Fibroblast of skin of right biceps (primary cell): ENCODE data around the gene MAP6.
"Not testable (repeated sequence)": the region's sequence is repeated elsewhere in the genome, so short reads cannot be mapped to it uniquely, and the experiment has no call there.

Source experiments
- DNase-seq: peaks from one replicate; pipeline ENCODE4 v3.0.0-alpha.2; 2013

MAP6 gene

DNA sequence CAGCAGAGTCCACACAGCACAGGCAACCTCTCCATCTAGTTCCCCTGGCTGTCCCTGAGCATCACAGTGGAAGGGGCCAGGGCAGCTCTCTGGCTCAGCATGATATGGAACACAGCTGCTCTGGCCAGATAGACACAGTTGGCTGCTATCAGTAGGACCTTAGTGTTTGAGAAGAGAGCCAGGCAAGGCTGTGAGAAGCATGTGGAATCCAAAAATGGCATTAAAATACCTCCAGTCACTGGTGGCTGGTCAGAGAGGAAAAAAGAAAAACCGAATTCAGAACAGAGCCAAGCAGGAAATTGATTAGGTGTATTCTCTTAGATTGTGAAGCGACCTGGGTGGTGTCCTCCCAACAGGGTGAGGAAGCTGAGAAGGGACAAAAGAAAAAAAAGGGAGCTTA, 78.9 kb downstream of the MAP6 start:
- DNase-seq = no peak

DNA sequence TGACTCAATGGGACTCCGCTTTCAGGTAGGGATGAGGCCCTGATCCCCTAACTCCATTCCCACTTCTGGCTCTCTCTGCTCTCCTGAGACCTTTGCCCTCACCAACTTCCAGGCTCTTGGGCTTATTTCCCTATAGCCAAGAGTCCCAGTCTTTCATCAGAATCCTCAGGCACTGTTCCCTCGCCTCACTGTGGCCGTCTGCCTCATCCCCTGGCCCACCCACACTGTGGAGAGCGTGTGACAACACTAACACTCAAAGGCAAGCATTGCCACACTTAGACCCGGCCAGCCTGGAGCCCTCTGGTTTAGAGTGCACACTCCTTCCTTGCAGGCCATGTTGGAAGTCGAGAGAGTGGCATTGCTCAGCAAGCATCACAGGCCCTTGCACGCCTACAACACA, 79.8 kb downstream of the MAP6 start:
- DNase-seq = no peak

- no peak for DNase-seq
Observed at GRCh38 chr11:75588051-75588481, 80.8 kb downstream of the MAP6 start.

- no peak for DNase-seq
Observed at GRCh38 chr11:75586395-75586794, 82.4 kb downstream of the MAP6 start.

- no peak for DNase-seq
Observed at GRCh38 chr11:75585293-75585670, 83.6 kb downstream of the MAP6 start.

DNA sequence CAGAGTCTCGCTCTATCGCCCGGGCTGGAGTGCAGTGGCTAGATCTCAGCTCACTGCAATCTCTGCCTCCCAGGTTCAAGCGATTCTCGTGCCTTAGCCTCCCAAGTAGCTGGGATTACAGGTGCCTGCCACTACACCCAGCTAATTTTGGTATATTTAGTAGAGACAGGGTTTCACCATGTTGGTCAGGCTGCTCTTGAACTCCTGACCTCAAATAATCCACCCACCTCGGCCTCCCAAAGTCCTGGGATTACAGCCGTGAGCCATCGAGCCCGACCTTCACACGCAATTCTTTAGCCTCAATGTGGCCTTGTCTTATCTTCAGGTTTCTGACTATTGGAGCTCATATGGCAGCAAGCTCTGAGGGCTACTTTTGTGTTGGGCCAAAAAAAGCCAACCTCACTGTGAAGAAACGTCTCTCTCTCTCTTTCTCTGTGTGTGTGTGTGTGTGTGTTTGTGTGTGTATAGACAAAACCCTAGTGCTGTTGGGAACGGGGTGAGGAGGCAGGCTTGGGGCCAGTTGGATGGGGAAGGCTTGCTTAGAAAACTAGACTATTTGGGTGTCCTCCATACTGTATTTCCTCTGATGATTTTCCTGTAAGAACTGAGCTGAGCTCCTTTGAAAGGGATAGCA, 84.1 kb downstream of the MAP6 start:
- DNase-seq = not testable (repeated sequence)

GRCh38 chr11:75583718-75584658, 84.8 kb downstream of the MAP6 start:
- DNase-seq = peak; percentile 78

- DNase-seq = peak; percentile 85
Observed at GRCh38 chr11:75582895-75583717, 85.7 kb downstream of the MAP6 start.

- peak; percentile 27 for DNase-seq
Observed at GRCh38 chr11:75582506-75582894, 86.3 kb downstream of the MAP6 start.

DNA sequence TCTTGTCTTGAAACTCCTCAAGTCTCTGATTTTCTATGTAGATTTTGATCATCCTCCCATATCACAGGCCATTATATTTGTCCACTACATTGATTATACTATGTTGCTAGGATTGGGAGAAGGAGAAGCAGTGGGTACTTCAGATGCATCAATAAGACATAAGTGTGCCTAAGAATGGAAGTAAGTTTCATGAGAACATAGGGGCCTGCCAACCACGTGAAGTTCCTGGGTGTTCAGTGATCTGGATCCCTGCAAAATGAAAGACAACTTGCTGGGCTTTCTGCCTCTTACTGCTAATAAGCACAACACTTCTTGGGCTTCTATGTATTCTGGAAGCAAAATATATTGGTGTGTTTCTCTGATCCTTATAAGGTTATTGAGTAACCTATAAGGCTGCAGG, 89.0 kb downstream of the MAP6 start:
- DNase-seq = no peak

GRCh38 chr11:75578977-75579376, 89.9 kb downstream of the MAP6 start:
- DNase-seq = peak; percentile 52

DNA sequence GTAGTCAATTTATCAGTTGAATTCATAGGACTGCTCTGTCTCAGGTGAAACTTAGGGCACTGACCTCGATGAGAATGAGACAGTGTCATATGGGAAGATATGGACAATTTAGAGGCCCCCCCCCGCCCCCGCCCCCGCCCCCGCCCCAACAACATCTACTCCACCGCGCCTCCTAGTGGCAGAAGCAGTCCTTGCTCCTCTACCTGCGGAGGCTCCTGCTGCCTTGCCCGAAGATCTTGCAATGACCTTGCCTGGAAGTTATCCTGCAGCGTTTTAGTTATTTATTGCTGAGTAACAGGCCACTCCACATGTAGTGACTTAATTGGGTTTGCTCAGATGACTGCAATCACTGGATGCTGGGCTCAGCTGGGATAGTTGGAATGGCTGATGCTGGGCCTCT, 91.6 kb downstream of the MAP6 start:
- DNase-seq = peak; percentile 46

DNA sequence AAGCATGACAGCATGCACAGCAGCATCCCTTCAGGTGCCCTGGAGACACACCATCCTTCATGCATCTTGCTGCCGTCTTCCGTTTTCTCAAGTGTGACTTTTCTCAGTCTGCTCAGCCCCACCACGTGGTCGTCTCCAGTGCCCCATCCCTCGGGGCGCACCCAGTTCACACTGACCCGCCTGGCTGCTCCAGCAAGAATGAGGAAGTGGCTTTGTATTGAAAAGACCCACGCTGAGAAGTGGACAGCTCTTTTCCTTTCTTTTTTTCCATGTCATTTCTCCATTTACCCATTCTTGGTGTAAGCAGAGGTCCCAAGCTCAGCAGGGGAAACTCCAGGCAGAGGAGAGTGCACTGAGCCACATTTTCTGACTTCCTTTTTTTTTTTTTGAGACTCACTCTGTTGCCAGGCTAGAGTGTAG, 92.3 kb downstream of the MAP6 start:
- DNase-seq = peak; percentile 71

DNA sequence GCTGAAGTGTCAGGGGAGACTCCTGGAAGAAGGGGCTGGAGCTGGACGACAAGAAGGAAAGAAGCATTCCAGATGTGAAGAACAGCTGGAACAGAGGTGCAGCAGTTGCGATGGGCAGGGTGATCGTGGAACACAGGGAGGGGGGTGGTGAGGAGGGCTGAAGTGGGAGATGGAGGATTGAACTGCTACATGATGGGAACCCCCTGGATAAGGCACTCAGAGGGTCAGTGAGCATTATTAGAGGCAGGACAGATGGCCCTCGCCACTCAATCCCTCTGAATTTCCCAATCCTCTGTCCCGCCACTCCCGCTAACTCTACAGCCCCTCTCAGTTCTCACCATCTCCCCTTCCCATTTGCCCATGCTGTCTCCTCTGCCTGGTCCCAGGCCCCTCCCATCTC, 92.8 kb downstream of the MAP6 start:
- no peak for DNase-seq

GRCh38 chr11:75574698-75575602, 93.9 kb downstream of the MAP6 start:
- peak; percentile 28 for DNase-seq

DNA sequence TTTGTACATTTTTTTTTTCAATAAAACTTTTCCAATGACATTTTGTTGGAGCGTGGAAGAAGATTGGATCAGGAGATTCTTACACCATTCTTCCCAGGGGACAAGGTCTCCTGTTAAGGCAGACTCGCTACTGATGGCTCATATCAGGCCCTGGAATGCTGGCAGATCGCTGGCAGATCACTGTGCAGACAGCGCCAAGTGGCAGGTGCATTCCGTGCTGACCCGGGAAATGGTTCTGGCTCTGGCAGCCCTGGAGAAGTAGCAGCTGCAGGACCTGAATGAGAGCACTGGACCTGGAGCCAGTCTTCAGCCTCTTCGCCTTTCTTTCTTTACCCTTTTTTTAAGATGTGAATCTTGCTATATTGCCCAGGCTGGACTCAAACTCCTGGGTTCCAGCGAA, 96.1 kb downstream of the MAP6 start:
- no peak for DNase-seq

DNA sequence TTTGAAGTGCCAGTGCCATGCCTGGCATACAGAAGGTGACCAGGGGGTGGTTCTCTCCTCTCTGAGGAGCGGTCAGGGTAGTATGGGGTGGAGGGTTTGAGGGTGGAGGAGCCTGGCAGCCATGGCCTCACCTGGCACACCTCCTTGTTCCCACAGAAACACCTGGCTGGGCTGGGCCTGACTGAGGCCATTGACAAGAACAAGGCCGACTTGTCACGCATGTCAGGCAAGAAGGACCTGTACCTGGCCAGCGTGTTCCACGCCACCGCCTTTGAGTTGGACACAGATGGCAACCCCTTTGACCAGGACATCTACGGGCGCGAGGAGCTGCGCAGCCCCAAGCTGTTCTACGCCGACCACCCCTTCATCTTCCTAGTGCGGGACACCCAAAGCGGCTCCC, 97.2 kb downstream of the MAP6 start:
- no peak for DNase-seq

DNA sequence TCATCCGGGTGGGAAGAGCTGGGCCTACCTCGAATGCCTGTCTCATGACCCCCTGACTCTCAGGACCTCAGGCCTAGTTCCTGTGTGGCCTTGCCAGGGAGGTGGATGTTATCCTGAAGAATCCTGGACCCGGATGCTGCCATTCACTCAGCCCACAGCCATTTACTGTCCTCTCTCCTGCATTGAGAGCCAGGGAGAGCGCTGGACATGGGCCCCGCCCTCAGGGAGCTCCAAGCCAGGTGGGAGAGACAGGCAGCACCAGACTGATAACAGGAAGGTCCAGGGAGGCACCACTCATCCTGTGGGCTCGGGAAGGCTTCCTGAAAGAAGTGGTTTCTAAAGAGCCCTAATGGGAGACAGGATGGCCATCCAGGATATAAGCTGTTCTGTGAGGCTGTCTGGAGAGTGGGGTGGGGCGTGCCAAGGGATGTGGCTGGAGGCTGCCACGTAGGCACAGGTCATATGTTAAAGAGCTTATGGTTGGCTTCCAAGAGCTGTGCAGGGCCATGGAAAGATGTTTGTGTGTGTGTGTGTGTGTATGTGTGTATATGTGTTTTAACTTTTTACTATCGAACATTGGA, 98.2 kb downstream of the MAP6 start:
- no peak for DNase-seq

DNA sequence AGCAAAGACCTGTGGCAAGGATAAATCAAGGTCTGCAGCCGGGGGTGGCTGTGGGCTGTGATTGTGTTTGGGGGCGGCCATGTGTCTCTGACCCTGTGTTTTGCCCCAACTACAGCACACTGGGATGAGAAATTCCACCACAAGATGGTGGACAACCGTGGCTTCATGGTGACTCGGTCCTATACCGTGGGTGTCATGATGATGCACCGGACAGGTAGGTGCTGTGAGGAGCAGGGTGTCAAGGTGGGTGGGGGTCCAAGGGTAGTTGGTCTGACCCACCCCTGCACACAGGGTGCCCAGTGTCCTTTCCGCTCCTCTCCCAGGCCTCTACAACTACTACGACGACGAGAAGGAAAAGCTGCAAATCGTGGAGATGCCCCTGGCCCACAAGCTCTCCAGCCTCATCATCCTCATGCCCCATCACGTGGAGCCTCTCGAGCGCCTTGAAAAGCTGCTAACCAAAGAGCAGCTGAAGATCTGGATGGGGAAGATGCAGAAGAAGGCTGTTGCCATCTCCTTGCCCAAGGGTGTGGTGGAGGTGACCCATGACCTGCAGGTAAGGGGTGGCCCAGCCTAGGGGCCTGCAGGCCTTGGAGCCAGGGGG, 100.1 kb downstream of the MAP6 start:
- DNase-seq = no peak

GRCh38 chr11:75567971-75568370, 100.9 kb downstream of the MAP6 start:
- no peak for DNase-seq

DNA sequence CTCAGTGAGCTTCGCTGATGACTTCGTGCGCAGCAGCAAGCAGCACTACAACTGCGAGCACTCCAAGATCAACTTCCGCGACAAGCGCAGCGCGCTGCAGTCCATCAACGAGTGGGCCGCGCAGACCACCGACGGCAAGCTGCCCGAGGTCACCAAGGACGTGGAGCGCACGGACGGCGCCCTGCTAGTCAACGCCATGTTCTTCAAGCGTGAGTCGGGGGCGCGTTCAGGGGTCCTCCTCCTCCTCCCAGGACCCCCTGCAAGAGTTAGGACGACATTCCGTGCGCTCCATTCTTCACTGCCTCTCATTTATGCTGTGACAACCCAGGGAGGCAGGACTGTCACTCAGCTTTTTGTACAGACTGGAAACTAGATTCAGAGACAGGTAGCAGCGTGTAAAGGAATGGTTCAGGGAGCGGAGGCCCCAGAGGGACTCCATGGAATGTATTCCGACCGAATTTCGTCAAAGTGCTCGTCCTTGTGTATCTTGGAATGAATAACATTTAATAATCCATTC, 102.0 kb downstream of the MAP6 start:
- DNase-seq = no peak
